ENCODE data around the gene SULT2B1. TPM values are rescaled to one million over a fixed set of nuclear protein-coding genes. Genes with fewer than 3 reads are reported as not detected.

Gene SULT2B1
- total and polyA plus RNA-seq, 5 donors from 2014 or later, result 0.16 to 0.82 TPM; not detected in 3

GRCh38 chr19:48623556-48624066, 71.6 kb downstream of the SULT2B1 start:
- Histone ChIP-seq H3K27me3 (ENCODE audit: control insufficient read depth, insufficient read depth, low read length) (no peaks in the 10 kb centered on the region), H3K36me3 (ENCODE audit: control insufficient read depth, insufficient read depth, low read length) (no peaks in the 10 kb centered on the region), H3K4me1 (ENCODE audit: control insufficient read depth, insufficient read depth, low read length, poor library complexity, severe bottlenecking) (peaks cover 22% of the 10 kb centered on the region), H3K27ac (ENCODE audit: insufficient read depth, low read length, poor library complexity, severe bottlenecking) (peak overlapping the region; percentile 70), H3K9me3 (ENCODE audit: control insufficient read depth in 2 of 2, low read length in 2 of 2) (no peaks in the 10 kb centered on the region), H3K4me3 (ENCODE audit: low read depth, low read length) (peak overlapping the region; percentile 63)
- no peaks in the 10 kb centered on the region for H3K9me3 Mint-ChIP-seq
- DNase-seq (no peak), ATAC-seq (ENCODE audit: low read depth in 2 of 2) (no peak)
- H3K4me3 Mint-ChIP-seq, result peak overlapping the region; percentile 78 to 91 (median 85)
- H3K36me3 Mint-ChIP-seq, result peaks cover 11% of the 10 kb centered on the region
- H3K4me1 Mint-ChIP-seq, result peaks cover 7 to 51% (median 32%) of the 10 kb centered on the region in 4 donors
- H3K27ac Mint-ChIP-seq, result peak overlapping the region; percentile 85 to 93 (median 85)
- no peaks in the 10 kb centered on the region for H3K27me3 Mint-ChIP-seq

GRCh38 chr19:48624067-48624594, 72.2 kb downstream of the SULT2B1 start:
- Histone ChIP-seq H3K4me1 (ENCODE audit: control insufficient read depth, insufficient read depth, low read length, poor library complexity, severe bottlenecking) (peaks cover 22% of the 10 kb centered on the region), H3K9me3 (ENCODE audit: control insufficient read depth in 2 of 2, low read length in 2 of 2) (no peaks in the 10 kb centered on the region), H3K4me3 (ENCODE audit: low read depth, low read length) (peak overlapping the region; percentile 63), H3K27me3 (ENCODE audit: control insufficient read depth, insufficient read depth, low read length) (no peaks in the 10 kb centered on the region), H3K27ac (ENCODE audit: insufficient read depth, low read length, poor library complexity, severe bottlenecking) (peak overlapping the region; percentile 70), H3K36me3 (ENCODE audit: control insufficient read depth, insufficient read depth, low read length) (no peaks in the 10 kb centered on the region)
- Mint-ChIP-seq H3K4me1 (peaks cover 6 to 45% (median 30%) of the 10 kb centered on the region in 4 donors), H3K4me3 (peak overlapping the region; percentile 78 to 91 (median 85)), H3K9me3 (no peaks in the 10 kb centered on the region), H3K27me3 (no peaks in the 10 kb centered on the region), H3K36me3 (peaks cover 11% of the 10 kb centered on the region), H3K27ac (peak overlapping the region; percentile 85 to 93 (median 85))
- ATAC-seq (ENCODE audit: low read depth in 2 of 2) (peak; percentile 76 to 77), DNase-seq (peak; percentile 88 to 99 (median 88))

GRCh38 chr19:48624791-48625723, 73.1 kb downstream of the SULT2B1 start:
- Mint-ChIP-seq H3K36me3 (peaks cover 11% of the 10 kb centered on the region), H3K4me3 (peak overlapping the region; percentile 22 to 91 (median 85)), H3K9me3 (no peaks in the 10 kb centered on the region), H3K27ac (peak overlapping the region; percentile 20 to 93 (median 85)), H3K4me1 (peaks cover 4 to 38% (median 22%) of the 10 kb centered on the region in 4 donors), H3K27me3 (no peaks in the 10 kb centered on the region)
- no peak for ATAC-seq (ENCODE audit: low read depth in 2 of 2)
- peaks cover 14% of the 10 kb centered on the region for H3K4me1 ChIP-seq (ENCODE audit: control insufficient read depth, insufficient read depth, low read length, poor library complexity, severe bottlenecking)
- H3K9me3 ChIP-seq (ENCODE audit: control insufficient read depth in 2 of 2, low read length in 2 of 2), result no peaks in the 10 kb centered on the region
- no peaks in the 10 kb centered on the region for H3K27me3 ChIP-seq (ENCODE audit: control insufficient read depth, insufficient read depth, low read length)
- peaks cover 6% of the 10 kb centered on the region for H3K36me3 ChIP-seq (ENCODE audit: control insufficient read depth, insufficient read depth, low read length)
- peak overlapping the region; percentile 70 for H3K27ac ChIP-seq (ENCODE audit: insufficient read depth, low read length, poor library complexity, severe bottlenecking)
- no peak overlapping the region for H3K4me3 ChIP-seq (ENCODE audit: low read depth, low read length)
- no peak for DNase-seq

GRCh38 chr19:48625891-48626327, 73.9 kb downstream of the SULT2B1 start:
- H3K27me3 ChIP-seq (ENCODE audit: control insufficient read depth, insufficient read depth, low read length), result no peaks in the 10 kb centered on the region
- peaks cover 15% of the 10 kb centered on the region for H3K36me3 ChIP-seq (ENCODE audit: control insufficient read depth, insufficient read depth, low read length)
- H3K27ac ChIP-seq (ENCODE audit: insufficient read depth, low read length, poor library complexity, severe bottlenecking), result no peak overlapping the region
- ATAC-seq (ENCODE audit: low read depth in 2 of 2) (no peak), DNase-seq (no peak)
- H3K27me3 Mint-ChIP-seq, result no peaks in the 10 kb centered on the region
- peak overlapping the region in 1 of 3 donors; percentile 30 for H3K27ac Mint-ChIP-seq
- peaks cover 15% of the 10 kb centered on the region for H3K36me3 Mint-ChIP-seq
- H3K4me3 ChIP-seq (ENCODE audit: low read depth, low read length), result no peak overlapping the region
- peaks cover 16% of the 10 kb centered on the region for H3K4me1 ChIP-seq (ENCODE audit: control insufficient read depth, insufficient read depth, low read length, poor library complexity, severe bottlenecking)
- H3K4me1 Mint-ChIP-seq, result peaks cover 4 to 36% (median 21%) of the 10 kb centered on the region in 4 donors
- H3K9me3 Mint-ChIP-seq, result no peaks in the 10 kb centered on the region
- no peaks in the 10 kb centered on the region for H3K9me3 ChIP-seq (ENCODE audit: control insufficient read depth in 2 of 2, low read length in 2 of 2)
- H3K4me3 Mint-ChIP-seq, result no peak overlapping the region

DNA sequence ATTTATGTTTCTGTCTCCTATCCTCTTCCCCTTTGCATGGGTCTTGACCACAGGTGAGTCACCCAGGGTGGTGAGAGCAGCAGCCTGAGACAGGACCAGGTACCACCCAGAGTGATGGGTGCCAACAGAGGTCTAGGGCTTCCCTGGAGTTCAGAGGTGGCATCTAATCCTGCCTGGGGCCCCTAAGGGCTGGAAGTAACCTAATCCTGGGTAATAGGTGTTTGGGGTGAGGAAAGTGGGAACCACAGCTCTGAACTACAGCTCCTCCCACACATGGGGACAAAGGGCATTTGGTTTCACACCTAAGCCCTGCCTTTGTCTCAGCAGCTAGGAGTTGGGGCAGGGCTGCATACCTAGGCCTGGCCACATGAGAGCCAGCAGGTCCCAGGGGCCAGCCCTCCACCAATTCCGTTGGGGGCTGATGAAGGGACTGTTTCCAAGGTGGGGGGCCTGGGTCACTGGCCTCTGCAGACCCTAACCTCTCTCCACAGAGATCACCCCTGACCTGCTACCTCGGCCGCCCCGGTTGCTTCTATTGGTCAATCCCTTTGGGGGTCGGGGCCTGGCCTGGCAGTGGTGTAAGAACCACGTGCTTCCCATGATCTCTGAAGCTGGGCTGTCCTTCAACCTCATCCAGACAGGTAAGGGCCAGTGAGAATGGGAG, 75.4 kb downstream of the SULT2B1 start:
- Mint-ChIP-seq H3K36me3 (peaks cover 14% of the 10 kb centered on the region), H3K27me3 (no peaks in the 10 kb centered on the region), H3K27ac (peak overlapping the region in 1 of 3 donors; percentile 66), H3K9me3 (no peaks in the 10 kb centered on the region), H3K4me1 (peaks cover 4 to 40% (median 20%) of the 10 kb centered on the region in 4 donors), H3K4me3 (no peak overlapping the region)
- Histone ChIP-seq H3K27me3 (ENCODE audit: control insufficient read depth, insufficient read depth, low read length) (no peaks in the 10 kb centered on the region), H3K4me3 (ENCODE audit: low read depth, low read length) (no peak overlapping the region), H3K4me1 (ENCODE audit: control insufficient read depth, insufficient read depth, low read length, poor library complexity, severe bottlenecking) (peaks cover 20% of the 10 kb centered on the region), H3K27ac (ENCODE audit: insufficient read depth, low read length, poor library complexity, severe bottlenecking) (no peak overlapping the region), H3K9me3 (ENCODE audit: control insufficient read depth in 2 of 2, low read length in 2 of 2) (no peaks in the 10 kb centered on the region), H3K36me3 (ENCODE audit: control insufficient read depth, insufficient read depth, low read length) (peaks cover 26% of the 10 kb centered on the region)
- DNase-seq (no peak), ATAC-seq (ENCODE audit: low read depth in 2 of 2) (peak in 1 of 2 donors; percentile 19)

DNA sequence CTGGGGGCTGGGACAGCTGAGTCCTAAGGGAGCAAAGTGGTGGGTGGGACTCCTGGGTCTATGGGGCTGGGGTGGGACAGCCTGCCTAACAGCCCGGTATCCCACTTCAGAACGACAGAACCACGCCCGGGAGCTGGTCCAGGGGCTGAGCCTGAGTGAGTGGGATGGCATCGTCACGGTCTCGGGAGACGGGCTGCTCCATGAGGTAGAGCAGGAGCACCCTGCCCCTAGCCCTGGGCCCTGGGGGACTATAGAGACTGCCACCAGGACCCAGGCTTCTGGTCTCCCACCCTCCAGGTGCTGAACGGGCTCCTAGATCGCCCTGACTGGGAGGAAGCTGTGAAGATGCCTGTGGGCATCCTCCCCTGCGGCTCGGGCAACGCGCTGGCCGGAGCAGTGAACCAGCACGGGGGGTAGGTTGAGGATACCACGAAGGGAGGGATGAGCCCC, 75.9 kb downstream of the SULT2B1 start:
- ATAC-seq (ENCODE audit: low read depth in 2 of 2) (no peak), DNase-seq (no peak)
- no peaks in the 10 kb centered on the region for H3K27me3 Mint-ChIP-seq
- H3K9me3 Mint-ChIP-seq, result no peaks in the 10 kb centered on the region
- no peak overlapping the region for H3K27ac Mint-ChIP-seq
- Histone ChIP-seq H3K9me3 (ENCODE audit: control insufficient read depth in 2 of 2, low read length in 2 of 2) (no peaks in the 10 kb centered on the region), H3K4me1 (ENCODE audit: control insufficient read depth, insufficient read depth, low read length, poor library complexity, severe bottlenecking) (peaks cover 24% of the 10 kb centered on the region), H3K4me3 (ENCODE audit: low read depth, low read length) (no peak overlapping the region), H3K27ac (ENCODE audit: insufficient read depth, low read length, poor library complexity, severe bottlenecking) (no peak overlapping the region), H3K27me3 (ENCODE audit: control insufficient read depth, insufficient read depth, low read length) (no peaks in the 10 kb centered on the region), H3K36me3 (ENCODE audit: control insufficient read depth, insufficient read depth, low read length) (peaks cover 32% of the 10 kb centered on the region)
- H3K36me3 Mint-ChIP-seq, result peaks cover 15% of the 10 kb centered on the region
- H3K4me3 Mint-ChIP-seq, result peak overlapping the region in 1 of 4 donors; percentile 27
- peaks cover 4 to 41% (median 20%) of the 10 kb centered on the region in 4 donors for H3K4me1 Mint-ChIP-seq

DNA sequence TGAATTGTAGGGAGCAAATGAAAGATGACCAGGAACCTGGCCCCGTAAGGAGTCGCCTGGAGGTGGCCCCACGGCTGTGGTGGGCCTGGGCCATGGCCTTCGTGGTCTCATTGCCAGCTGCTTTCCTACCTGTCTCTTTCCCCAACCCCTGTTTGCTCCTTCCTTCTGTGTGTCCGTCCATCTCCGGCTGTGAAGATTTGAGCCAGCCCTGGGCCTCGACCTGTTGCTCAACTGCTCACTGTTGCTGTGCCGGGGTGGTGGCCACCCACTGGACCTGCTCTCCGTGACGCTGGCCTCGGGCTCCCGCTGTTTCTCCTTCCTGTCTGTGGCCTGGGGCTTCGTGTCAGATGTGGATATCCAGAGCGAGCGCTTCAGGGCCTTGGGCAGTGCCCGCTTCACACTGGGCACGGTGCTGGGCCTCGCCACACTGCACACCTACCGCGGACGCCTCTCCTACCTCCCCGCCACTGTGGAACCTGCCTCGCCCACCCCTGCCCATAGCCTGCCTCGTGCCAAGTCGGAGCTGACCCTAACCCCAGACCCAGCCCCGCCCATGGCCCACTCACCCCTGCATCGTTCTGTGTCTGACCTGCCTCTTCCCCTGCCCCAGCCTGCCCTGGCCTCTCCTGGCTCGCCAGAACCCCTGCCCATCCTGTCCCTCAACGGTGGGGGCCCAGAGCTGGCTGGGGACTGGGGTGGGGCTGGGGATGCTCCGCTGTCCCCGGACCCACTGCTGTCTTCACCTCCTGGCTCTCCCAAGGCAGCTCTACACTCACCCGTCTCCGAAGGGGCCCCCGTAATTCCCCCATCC, 76.7 kb downstream of the SULT2B1 start:
- Mint-ChIP-seq H3K27me3 (no peaks in the 10 kb centered on the region), H3K36me3 (peaks cover 13% of the 10 kb centered on the region), H3K4me3 (no peak overlapping the region), H3K27ac (no peak overlapping the region), H3K4me1 (peaks cover 3 to 43% (median 15%) of the 10 kb centered on the region in 4 donors), H3K9me3 (no peaks in the 10 kb centered on the region)
- no peak for DNase-seq
- H3K36me3 ChIP-seq (ENCODE audit: control insufficient read depth, insufficient read depth, low read length), result peaks cover 38% of the 10 kb centered on the region
- no peak for ATAC-seq (ENCODE audit: low read depth in 2 of 2)
- no peak overlapping the region for H3K27ac ChIP-seq (ENCODE audit: insufficient read depth, low read length, poor library complexity, severe bottlenecking)
- no peaks in the 10 kb centered on the region for H3K9me3 ChIP-seq (ENCODE audit: control insufficient read depth in 2 of 2, low read length in 2 of 2)
- H3K4me3 ChIP-seq (ENCODE audit: low read depth, low read length), result no peak overlapping the region
- H3K27me3 ChIP-seq (ENCODE audit: control insufficient read depth, insufficient read depth, low read length), result no peaks in the 10 kb centered on the region
- peaks cover 25% of the 10 kb centered on the region for H3K4me1 ChIP-seq (ENCODE audit: control insufficient read depth, insufficient read depth, low read length, poor library complexity, severe bottlenecking)
